HG03469 (cell line): ENCODE data around the gene SCAF11.

Source experiments
- ATAC-seq: cut with Tn5 transposase; IDR thresholded peaks from one replicate; pipeline ENCODE4 v1.9.1; 2021; ENCODE audit warnings: mild to moderate bottlenecking, moderate library complexity, moderate number of reproducible peaks; ENCODE audit not compliant: unreplicated experiment

The SCAF11 gene

GRCh38 chr12:45986641-45987339 is 3.6 kb downstream of the SCAF11 start:
- ATAC-seq, result no peak

GRCh38 chr12:45981075-45981837 is 9.1 kb downstream of the SCAF11 start:
- ATAC-seq, result no peak

- ATAC-seq, result no peak
Measured at GRCh38 chr12:45980540-45980939, 9.8 kb downstream of the SCAF11 start.

- no peak for ATAC-seq
Measured at GRCh38 chr12:45978108-45978507, 12.3 kb downstream of the SCAF11 start.

GRCh38 chr12:45977620-45978019 is 12.8 kb downstream of the SCAF11 start:
- ATAC-seq, result no peak

- no peak for ATAC-seq
Measured at GRCh38 chr12:45975506-45975905, 14.9 kb downstream of the SCAF11 start.

- ATAC-seq, result no peak
Measured at GRCh38 chr12:45974883-45975282, 15.5 kb downstream of the SCAF11 start.

- ATAC-seq, result no peak
Measured at GRCh38 chr12:45974171-45974719, 16.1 kb downstream of the SCAF11 start.

GRCh38 chr12:45973526-45973925 is 16.8 kb downstream of the SCAF11 start:
- ATAC-seq, result no peak

- no peak for ATAC-seq
Measured at GRCh38 chr12:45970391-45970790, 20.0 kb downstream of the SCAF11 start.

GRCh38 chr12:45969084-45969483 is 21.3 kb downstream of the SCAF11 start:
- no peak for ATAC-seq

- ATAC-seq, result no peak
Measured at GRCh38 chr12:45966486-45966885, 23.9 kb downstream of the SCAF11 start.

GRCh38 chr12:45962553-45963325 is 27.6 kb downstream of the SCAF11 start:
- ATAC-seq, result no peak

- ATAC-seq, result no peak
Measured at GRCh38 chr12:45959728-45960127, 30.6 kb downstream of the SCAF11 start.

GRCh38 chr12:45959025-45959424 is 31.3 kb downstream of the SCAF11 start:
- no peak for ATAC-seq

GRCh38 chr12:45948546-45948945 is 41.8 kb downstream of the SCAF11 start:
- ATAC-seq, result no peak

- ATAC-seq, result no peak
Measured at GRCh38 chr12:45946435-45946834, 43.9 kb downstream of the SCAF11 start.

GRCh38 chr12:45944771-45945170 is 45.6 kb downstream of the SCAF11 start:
- no peak for ATAC-seq

GRCh38 chr12:45939759-45940158 is 50.6 kb downstream of the SCAF11 start:
- no peak for ATAC-seq

- ATAC-seq, result no peak
Measured at GRCh38 chr12:45938566-45938965, 51.8 kb downstream of the SCAF11 start.

GRCh38 chr12:45934956-45935355 is 55.4 kb downstream of the SCAF11 start:
- no peak for ATAC-seq
